GM18505 (cell line): ENCODE data around the gene SBK2.
"Not testable (repeated sequence)": the region's sequence is repeated elsewhere in the genome, so short reads cannot be mapped to it uniquely, and the experiment has no call there.

Experiments
- ATAC-seq: cut with Tn5 transposase; IDR thresholded peaks from one replicate; pipeline ENCODE4 v1.9.1; 2021; ENCODE audit not compliant: unreplicated experiment
- POLR2A ChIP-seq: IDR thresholded peaks from 4 replicates; pipeline ENCODE4 v1.6.1; 2011; ENCODE audit warnings: borderline replicate concordance; ENCODE audit not compliant: insufficient read depth, insufficient read length; ENCODE audit errors: extremely low read depth

Gene SBK2

DNA sequence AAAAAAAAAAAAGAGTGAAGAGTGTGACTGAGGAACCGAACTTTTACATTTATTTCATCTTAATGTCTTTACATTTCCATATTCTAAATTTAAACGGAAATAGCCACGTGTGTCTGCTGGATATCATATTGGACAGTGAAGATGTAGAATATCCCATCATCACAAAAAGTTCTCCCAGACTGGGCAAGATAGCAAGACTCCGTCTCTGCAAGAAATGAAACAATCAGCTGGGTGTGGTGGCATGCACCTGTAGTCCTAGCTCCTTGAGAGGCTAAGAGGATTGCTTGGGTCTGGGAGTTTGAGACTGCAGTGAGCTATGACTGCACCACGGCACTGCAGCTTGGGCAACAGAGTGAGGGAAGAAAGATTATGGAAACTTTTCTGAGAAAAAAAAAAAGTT lies 39.8 kb upstream of the SBK2 start:
- TF ChIP-seq POLR2A = no peak
- no peak for ATAC-seq

GRCh38 chr19:55573929-55574328 lies 37.0 kb upstream of the SBK2 start:
- not testable (repeated sequence) for ATAC-seq

GRCh38 chr19:55569477-55569876 lies 32.5 kb upstream of the SBK2 start:
- ATAC-seq = not testable (repeated sequence)

- no peak for ATAC-seq
- TF ChIP-seq POLR2A = no peak
Measured at GRCh38 chr19:55567708-55568328, 30.9 kb upstream of the SBK2 start.

- TF ChIP-seq POLR2A = no peak
- ATAC-seq = no peak
Measured at GRCh38 chr19:55566823-55567222, 29.9 kb upstream of the SBK2 start.

- no peak for TF ChIP-seq POLR2A
- ATAC-seq = no peak
Measured at GRCh38 chr19:55563261-55563690, 26.3 kb upstream of the SBK2 start.

DNA sequence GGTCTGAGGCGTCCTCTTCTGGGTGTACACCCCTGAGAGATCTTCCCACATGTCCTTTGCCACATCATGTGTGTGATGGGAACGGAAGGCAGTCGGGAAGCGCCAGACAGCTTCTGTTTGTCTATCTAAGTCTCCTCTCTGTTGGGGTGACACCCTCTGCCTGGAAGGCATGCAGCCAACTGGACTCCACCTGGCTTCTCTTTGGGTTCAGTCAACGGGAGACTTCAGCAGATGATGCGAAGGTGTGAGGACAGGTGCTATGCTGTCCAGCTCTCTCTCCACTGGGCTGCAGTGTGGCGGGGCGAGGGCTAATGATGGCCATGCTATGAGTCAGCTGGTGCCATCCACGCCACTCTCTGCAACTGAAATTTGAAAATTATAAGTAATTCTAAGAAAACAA lies 22.8 kb upstream of the SBK2 start:
- no peak for ATAC-seq
- no peak for TF ChIP-seq POLR2A

- ATAC-seq = no peak
- no peak for TF ChIP-seq POLR2A
Measured at GRCh38 chr19:55554741-55555152, 17.8 kb upstream of the SBK2 start.

- TF ChIP-seq POLR2A = no peak
- no peak for ATAC-seq
Measured at GRCh38 chr19:55554302-55554701, 17.4 kb upstream of the SBK2 start.

DNA sequence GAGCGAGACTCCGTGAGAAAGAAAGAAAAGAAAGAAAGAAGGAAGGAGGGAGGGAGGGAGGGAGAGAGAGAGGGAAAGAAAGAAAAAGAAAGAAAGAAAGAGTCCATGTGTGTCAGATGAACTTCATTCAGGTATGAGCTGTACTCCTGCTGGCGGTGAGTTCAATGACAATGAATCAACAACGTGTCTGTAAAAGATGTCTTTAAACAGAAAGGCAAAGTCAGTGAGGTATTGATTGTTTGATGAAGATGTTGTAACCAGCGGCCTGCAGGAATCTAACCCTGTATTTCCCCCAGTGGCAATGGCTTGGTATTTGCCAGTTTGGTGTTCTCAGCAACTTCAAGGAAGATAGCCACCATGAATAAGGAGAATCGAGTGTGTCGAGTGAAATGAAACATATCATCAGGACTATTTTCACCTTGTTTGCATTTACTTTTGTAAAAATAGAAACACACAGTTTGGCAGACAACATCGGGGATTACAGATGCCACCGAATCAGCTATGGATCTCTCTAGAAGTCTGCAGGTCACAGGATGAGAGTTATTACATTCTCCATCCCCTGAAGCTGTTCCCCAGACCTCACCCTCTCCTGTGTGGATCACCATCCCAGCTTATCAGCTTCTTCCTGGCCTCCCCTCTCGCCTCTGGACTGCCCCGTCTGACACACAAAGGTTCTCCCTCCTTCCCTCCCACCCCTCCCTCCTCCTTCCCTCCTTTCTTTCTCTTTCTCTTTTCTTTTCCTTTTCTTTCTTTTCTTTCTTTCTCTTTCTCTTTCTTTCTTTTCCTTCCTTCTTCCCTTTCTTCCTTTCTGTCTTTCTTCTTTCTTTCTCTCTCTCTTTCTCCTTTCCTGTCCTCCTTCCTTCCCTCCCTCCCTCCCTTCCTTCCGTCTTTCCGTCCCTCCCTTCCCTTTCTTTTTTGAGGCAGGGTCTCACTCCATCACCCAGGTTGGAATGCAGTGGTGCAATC lies 16.6 kb upstream of the SBK2 start:
- ATAC-seq = no peak
- no peak for TF ChIP-seq POLR2A

GRCh38 chr19:55552620-55553019 lies 15.7 kb upstream of the SBK2 start:
- ATAC-seq = no peak
- TF ChIP-seq POLR2A = no peak

DNA sequence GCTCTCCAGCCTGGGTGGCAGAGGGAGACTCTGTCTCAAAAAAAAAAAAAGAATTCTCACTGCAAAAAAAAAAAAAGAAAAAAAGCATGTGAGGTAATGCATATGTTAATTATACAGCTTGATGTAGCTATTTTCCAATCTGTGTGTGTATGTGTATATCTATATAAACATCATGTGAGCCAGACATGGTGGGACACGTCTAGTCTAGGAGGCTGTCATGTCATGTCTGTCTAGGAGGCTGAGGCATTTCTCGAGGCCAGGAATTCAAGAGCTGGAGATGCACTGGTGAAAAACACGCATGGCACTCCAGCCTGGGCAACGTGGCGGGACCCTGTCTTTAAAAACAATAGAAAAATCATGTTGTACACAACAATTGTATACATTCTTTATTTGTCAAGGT lies 15.3 kb upstream of the SBK2 start:
- TF ChIP-seq POLR2A = no peak

DNA sequence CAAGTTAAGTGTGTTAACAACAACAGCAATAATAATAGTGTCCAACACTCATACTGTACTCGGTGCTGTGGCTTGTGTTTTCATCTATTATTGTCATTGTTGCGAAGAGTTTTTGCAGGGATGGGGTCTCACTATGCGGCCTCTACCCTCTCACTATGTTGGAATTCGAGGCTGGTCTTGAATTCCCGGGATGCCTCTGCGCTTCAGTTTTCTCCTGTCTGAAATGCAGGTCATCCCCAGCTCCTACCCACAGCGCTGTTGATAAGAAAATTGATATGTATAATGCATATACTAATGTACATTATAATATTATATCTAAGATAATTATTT lies 13.4 kb upstream of the SBK2 start:
- no peak for ATAC-seq
- no peak for TF ChIP-seq POLR2A

More for the DNA sequence above, 15.3 kb upstream of the SBK2 start:
- no peak for ATAC-seq
